ENCODE results near the gene C16orf78.

DNA sequence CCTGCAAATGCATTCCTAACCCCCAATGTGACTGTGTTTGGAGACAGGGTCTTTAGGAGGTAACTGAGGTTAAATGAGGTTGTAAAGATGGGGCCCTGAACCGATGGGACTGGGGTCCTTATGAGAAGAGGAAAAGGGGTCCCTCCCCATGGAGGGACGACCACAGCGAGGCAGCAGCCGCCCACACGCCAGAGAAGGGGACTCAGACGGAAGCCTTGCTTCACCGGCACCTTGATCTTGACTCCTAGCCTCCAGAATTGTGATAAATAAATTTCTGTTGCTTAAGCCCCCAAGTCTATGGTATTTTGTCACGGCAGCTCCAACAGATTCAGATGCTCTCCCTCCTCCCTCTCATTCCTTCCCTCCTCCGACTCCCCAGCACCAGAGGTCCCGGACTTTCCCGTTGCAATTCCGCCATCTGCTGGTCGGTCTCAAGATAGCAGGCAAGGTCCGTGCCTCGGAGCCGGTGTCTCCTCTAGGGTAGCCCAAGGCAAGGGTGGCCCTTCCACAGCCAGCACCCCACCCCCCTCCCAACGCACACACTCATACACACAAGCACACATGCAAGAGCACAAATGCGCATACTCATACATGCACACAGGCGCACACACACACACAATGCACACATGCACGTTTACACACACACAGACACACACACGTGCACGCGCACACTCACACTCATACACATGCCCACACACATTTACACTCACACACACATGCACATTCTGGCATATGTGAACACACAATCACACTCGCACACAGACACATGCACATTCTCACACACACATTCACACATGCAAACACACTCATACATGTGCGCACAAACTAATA is 23.1 kb upstream of the C16orf78 start:
- TF ChIP-seq CTCF (IDR thresholded peaks at IDR 0.05) (peak in 5 of 6 experiments; percentile 6 to 74 (median 70)), POLR2A (IDR thresholded peaks at IDR 0.05) (no peak)
